HG02610 (cell line): Measurements from ENCODE around the gene DEDD2.
A peak's percentile ranks its signal among the peaks of the same experiment; 100 is the strongest.

Experiments
- ATAC-seq: cut with Tn5 transposase; IDR thresholded peaks from one replicate; pipeline ENCODE4 v1.9.1; 2021; ENCODE audit warnings: mild to moderate bottlenecking, moderate library complexity; ENCODE audit not compliant: unreplicated experiment

The DEDD2 gene

DNA sequence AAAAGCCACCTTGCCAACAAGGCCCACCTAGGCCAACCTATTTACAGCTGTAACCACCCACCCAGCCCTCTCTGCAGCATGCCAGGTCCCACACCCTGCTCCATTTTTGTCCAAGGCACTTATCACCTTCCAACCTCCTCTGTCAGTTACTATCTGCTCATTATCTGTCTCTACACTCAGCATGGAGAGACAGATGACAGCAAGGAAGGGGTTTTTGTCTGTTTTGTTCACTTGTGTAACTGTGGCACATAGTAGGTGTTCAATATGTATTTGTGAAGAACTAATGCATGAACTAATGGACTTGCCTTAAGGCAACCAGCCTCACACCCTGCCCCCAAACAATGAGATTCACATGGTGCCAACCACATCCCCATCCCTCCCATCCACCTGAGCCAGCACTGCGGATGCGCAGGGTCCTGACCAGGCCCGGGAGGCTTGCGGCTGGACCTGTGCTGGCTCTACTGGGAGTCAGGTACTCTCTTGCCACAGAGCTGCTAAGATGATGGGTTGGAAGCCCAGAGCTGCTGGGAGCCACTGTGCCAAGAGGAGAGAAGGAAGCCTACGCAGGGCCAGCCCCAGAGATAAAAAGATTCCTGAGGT, 17.3 kb downstream of the DEDD2 start:
- ATAC-seq = no peak

DNA sequence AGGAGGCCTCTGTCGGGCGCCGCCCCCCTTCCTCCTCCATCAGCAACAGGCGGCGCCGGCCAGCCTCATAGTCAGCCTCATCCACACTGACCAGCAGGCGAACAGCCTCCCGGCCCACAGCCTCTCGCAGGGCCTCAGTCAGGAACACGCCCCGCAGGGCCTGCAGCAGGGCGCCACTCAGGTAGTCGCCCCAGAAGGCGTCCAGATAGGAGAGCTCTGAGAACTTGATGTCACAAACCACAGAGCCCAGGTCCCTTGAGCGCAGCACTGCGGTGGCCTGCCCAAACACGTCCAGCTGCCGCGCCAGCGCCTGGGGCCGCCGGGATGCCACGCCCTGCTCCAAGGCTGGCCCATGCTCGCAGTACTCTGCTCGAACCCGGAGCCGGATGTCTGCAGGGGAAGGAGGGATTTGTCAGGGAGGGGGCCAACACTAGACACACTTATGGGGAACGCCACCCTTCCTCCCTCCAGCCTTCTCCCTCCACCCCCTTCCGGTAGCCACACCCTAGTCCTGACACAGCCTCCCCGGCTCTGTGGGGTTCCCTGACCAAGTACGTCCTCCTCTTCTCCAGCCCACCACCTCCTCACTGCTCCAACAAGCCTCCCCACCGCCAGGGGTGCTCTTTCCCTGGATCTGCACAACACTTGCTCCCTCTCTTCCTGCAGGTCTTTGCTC, 17.9 kb downstream of the DEDD2 start:
- peak; percentile 39 for ATAC-seq

- peak; percentile 31 for ATAC-seq
These were observed 18.6 kb downstream of the DEDD2 start for GRCh38 chr19:42198676-42199439.

DNA sequence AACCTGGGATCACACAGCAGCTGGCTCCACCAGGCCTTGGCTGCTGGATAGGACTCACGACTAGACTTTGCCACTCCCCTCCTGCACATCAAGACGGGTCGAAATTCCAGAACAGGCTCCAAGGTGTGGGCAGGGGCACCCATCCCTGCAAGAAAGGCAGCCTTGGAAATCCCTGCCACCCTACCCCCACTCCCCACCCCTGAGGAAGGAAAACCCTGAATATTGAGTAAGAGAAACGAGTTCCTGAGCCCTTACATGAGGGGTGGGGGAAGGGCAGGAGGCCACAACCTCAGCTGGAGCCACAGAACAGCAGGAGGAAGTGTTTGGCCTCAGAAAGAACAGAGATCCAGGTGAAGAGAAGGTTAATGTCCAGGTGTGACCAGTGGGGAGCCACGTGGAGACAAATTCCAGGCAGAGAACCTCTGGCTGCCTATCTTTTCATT, 20.1 kb downstream of the DEDD2 start:
- no peak for ATAC-seq

DNA sequence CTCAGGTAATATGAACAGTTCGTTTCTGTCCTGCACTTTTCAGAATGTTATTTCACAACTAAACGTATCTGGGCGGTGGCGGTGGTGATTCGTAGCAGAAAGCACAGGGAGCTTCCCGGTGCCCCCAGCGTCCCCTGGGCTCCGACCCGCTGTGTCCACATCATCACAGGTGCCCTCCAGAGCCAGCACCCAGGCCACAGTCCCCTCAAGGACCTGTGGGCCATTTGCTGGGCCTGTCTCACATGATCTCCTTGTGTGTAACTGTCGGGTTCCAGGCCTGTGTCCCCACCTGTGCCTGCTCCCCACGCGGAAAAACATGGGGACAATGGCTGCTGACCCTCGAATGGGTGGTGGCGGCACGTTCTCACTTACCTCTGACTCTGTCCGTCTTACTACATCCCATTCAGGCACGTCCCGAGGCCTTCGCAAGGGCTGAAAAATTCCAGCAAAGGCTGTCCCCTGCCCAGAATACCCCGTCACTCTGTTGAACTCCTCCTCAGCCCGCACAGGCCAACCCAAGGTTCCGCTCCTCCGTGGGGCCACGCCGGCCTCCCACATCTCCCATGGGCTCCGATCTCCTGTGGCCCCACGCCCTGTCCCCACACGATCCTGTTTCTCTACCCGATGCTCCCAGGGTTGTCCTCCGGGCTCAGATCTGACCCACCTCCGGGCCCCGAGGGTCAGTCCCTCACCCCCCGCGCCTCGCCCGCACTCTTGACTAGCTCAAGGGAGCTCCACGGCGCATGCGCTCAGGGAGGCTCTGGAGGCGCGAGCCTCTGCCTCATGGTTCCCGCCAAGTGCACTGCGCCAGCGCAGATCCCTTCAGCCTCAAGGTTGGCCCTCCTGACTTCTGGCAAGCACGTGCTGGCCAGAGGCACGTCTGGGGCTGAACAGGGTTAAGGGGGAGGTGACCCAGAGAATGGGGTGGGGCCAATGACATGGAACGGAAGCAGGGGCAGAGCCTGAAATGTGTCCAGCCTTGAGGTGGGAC, 21.2 kb downstream of the DEDD2 start:
- no peak for ATAC-seq

DNA sequence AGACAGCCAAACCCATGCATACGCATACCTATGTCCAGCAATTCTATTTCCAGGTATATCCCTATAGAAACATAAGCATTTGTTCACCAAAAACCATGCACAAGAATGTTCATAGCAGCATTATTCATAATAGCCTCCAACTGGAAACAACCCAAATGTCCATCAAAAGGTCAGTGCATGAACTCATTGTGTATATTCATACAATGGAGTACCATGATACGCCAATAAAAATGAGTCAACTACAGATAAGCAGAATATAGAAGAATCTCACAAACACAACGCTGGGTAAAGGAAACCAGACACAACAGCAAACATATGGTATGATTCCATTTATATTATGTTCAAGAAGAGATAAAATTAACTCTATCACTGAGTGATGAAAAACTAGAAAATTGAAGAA, 23.8 kb downstream of the DEDD2 start:
- no peak for ATAC-seq

GRCh38 chr19:42193294-42193693, 24.2 kb downstream of the DEDD2 start:
- ATAC-seq = no peak

DNA sequence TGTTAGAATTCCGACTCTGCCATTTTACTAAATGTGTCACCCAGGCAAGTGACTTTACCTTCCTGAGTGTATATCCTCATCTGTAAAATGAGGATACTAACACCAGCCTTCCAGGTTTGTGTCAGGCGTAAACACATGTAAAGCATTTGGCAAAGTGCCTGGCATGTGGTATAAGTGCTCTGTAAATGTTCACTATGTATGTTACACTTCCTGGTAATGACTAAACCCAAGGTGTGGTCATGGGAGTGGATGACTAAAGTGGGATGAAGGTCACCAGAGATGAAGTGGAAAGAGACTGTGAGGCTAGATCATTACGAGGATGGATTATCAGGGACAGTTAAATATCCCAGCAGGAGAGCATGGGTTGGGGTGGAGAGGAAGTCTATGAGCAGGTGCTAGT, 25.6 kb downstream of the DEDD2 start:
- no peak for ATAC-seq

DNA sequence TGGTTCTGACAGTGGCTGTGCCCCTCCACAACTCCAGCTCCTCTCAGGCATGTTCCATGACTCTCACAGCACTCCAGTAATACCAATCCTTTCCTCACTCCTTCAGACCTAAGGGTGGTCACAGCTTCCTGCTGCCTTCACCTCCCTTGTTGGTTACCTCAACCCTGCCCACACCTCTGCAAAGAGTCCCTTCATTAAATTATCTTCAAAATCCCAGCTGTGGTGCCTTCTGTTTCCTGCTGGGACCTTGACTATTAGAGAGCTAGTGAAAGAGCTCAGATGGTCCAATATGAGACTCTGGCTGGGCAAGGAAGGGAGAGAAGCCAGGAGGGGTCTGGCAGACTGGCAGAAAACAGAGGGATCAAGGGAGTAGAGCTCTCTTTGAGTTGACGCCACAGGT, 26.1 kb downstream of the DEDD2 start:
- no peak for ATAC-seq

- no peak for ATAC-seq
These were observed 28.3 kb downstream of the DEDD2 start for GRCh38 chr19:42189133-42189532.

DNA sequence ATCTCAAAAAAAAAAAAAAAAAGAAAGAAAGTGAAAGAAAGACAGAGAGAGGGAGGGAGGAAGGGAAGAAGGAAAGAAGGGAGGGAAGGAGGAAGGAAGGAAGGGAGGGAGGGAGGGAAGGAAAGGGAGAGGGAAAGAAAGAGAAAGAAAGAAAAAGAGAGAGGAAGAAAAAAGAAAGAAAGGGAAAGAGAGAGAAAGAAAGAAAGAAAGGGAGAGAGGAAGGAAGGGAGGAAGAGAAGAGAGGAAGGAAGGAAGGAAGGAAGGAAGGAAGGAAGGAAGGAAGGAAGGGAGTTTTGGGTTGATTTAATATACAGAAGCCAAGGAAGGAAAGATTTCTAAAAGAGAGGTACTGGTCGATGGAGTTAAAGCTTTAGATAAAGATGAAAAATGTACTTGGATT, 28.8 kb downstream of the DEDD2 start:
- ATAC-seq = no peak

GRCh38 chr19:42185277-42185676, 32.2 kb downstream of the DEDD2 start:
- ATAC-seq = no peak

GRCh38 chr19:42184401-42184861, 33.0 kb downstream of the DEDD2 start:
- ATAC-seq = no peak

- no peak for ATAC-seq
These were observed 38.4 kb downstream of the DEDD2 start for GRCh38 chr19:42178791-42179674.

GRCh38 chr19:42177686-42178019, 39.8 kb downstream of the DEDD2 start:
- no peak for ATAC-seq

DNA sequence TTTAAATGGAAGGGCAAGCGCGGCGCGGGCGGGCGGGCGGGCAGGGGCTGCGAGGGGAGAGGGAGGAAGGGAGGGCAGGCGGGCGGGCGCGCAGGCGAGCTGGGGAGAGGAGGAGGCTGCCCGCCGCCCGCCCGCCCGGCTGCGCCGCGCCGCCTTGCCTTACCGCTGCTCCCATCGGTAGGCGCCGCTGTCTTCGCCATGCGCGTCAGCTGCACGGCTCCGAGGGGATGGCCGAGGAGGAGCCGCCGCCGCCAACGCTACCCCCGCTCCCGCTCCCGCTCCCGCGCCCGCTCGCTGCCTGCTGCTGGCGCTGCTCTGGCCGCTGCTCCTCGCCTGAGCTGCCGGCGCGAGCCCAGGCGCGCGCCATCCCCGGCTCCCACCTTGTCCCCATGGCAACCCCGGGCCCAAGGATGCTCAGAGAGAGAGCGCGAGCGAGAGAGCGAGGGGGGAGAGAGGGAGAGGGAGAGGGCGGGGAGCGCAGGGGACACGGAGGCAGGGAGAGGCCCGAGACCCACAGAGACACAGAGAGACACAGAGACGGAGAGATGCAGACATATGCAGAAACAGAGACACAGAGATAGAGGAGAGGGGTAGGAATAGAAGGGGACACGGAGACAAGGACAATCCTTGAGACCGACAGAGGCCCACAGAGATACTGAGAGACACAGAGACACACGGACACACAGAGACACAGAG, 40.3 kb downstream of the DEDD2 start:
- ATAC-seq = peak; percentile 39

DNA sequence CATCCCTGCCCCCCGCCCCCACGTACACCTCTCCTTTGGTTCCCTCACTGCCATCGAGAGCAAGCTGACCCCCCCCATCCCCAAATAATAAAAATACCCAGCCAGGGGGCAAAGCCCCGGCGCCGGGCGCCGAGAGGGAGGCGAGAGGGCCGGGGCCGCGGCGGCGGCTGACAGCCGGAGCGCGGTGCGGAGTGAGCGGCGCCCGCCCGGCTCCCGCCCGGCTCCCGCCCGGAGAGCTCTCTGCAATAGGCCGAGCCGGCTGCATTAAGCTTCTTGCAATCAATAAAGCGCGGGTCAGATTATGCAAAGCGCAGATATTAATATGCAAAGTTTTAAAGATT, 40.9 kb downstream of the DEDD2 start:
- no peak for ATAC-seq

DNA sequence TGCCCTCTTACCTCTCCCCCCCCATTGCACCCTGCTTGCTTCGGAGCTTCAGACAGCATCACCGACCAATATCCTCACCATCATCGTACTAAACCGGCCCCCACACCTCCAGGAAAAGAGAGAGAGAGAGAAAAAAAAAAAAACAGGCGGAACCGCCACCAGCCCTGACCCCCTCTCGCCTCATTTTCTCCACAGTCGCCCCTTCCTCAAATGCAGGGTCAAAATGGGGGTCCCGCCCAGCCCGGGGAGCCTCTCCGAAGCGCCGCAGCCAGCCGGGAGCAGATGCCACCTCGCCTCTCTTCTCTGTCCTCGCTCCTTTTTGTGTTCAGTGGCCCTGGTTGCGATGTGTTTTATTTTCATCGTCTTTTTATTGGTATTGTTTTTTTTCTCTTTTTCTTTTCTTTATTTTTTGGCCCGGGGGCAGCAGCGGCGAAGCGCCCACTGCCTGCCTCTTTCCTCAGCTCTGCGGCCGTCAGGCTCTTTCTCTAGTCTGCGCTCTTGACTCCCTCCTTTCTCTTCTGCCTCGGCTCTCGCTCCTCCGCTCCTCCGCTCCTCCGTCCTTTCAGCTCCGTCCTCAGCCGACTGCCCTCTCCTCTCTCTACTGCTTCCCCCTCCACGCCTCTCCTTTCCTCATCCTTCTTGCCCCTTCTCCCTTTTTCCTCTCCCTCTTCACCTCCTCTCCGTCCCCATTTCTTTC, 41.4 kb downstream of the DEDD2 start:
- no peak for ATAC-seq
